H1 (cell line): ENCODE data around the gene KANSL1. TPM values are rescaled to one million over a fixed set of nuclear protein-coding genes. Genes with fewer than 3 reads are reported as not detected.

Source experiments
- CTCF ChIA-PET: fragments of 300-600 bp; sonication (Branson Sonifier 250); formaldehyde crosslinking; loops from one replicate; lab custom pipeline; 2021; ENCODE audit not compliant: partially characterized antibody; lab: Charles Lee
- POLR2A ChIA-PET: fragments of 300-600 bp; sonication (Branson Sonifier 250); formaldehyde crosslinking; loops from one replicate; lab custom pipeline; 2021; ENCODE audit warnings: inconsistent platforms; ENCODE audit not compliant: partially characterized antibody; lab: Charles Lee
- DNase-seq, 2 experiments: peaks; one replicate each; pipeline versions ENCODE4 v3.0.0 to v3.0.0-alpha.2; 2010 to 2022; ENCODE audit warnings: low spot score in 2 of 2, low read depth in 1 of 2, mixed read lengths in 1 of 2
- FAIRE-seq: peaks from 2 replicates; lab custom pipeline; 2011; peaks lifted over from hg19 to GRCh38; lab: Jason Lieb, UNC
- H2AFZ ChIP-seq: 2 replicates; pipeline ENCODE4 v1.8.1; 2012; ENCODE audit warnings: low read length, inconsistent platforms
- H2AK5ac ChIP-seq: 2 replicates; pipeline ENCODE4 v1.6.1; 2013; ENCODE audit warnings: low read depth, low read length
- H2BK120ac ChIP-seq: replicated peaks from 2 replicates; pipeline ENCODE3; 2013; ENCODE audit warnings: low read depth, low read length, inconsistent platforms
- H2BK12ac ChIP-seq: 2 replicates; pipeline ENCODE4 v1.6.1; 2013; ENCODE audit warnings: low read depth, low read length
- H2BK15ac ChIP-seq: 2 replicates; pipeline ENCODE4 v1.6.1; 2013; ENCODE audit warnings: low read length
- H2BK20ac ChIP-seq: 2 replicates; pipeline ENCODE4 v1.6.1; 2013; ENCODE audit warnings: low read length
- H2BK5ac ChIP-seq: 2 replicates; pipeline ENCODE4 v1.6.1; 2013; ENCODE audit warnings: low read depth, low read length
- H3K14ac ChIP-seq: 2 replicates; pipeline ENCODE4 v1.6.1; 2013; ENCODE audit warnings: inconsistent platforms; ENCODE audit not compliant: insufficient read length
- H3K18ac ChIP-seq: 2 replicates; pipeline ENCODE4 v1.6.1; 2013; ENCODE audit warnings: low read length; ENCODE audit errors: extremely low read depth
- H3K23ac ChIP-seq: 2 replicates; pipeline ENCODE4 v1.6.1; 2013; ENCODE audit warnings: inconsistent platforms; ENCODE audit not compliant: insufficient read length
- H3K23me2 ChIP-seq: 2 replicates; pipeline ENCODE4 v1.6.1; 2013; ENCODE audit warnings: low read depth, low read length
- H3K27ac ChIP-seq: 2 replicates; pipeline ENCODE4 v1.6.1; 2011; ENCODE audit warnings: low read depth, low read length, inconsistent platforms
- H3K27me3 ChIP-seq, 4 experiments: replicated peaks in 1 of 4; 1 replicate in 1 of 4; 2 replicates in 3 of 4; pipeline versions ENCODE4 v1.6.1 to v1.8.1; 2011 to 2013; ENCODE audit warnings: low read length in 3 of 4, mild to moderate bottlenecking in 3 of 4, inconsistent platforms in 2 of 4, mixed read lengths in 2 of 4, moderate library complexity in 1 of 4; ENCODE audit not compliant: control insufficient read depth in 3 of 4, insufficient read depth in 3 of 4; ENCODE audit errors: extremely low read depth in 1 of 4
- H3K36me3 ChIP-seq, 4 experiments: 2 replicates each; pipeline versions ENCODE4 v1.6.1 to v1.8.1; 2011 to 2013; ENCODE audit warnings: mild to moderate bottlenecking in 4 of 4, low read length in 3 of 4, moderate library complexity in 2 of 4, control low read depth in 1 of 4, inconsistent platforms in 1 of 4; ENCODE audit not compliant: insufficient read depth in 4 of 4, control insufficient read depth in 2 of 4
- H3K4ac ChIP-seq: replicated peaks from 2 replicates; pipeline ENCODE3; 2013; ENCODE audit warnings: low read length, low read depth, mixed read lengths, inconsistent platforms; ENCODE audit not compliant: insufficient read length
- H3K4me1 ChIP-seq, 4 experiments: replicated peaks in 1 of 4; 1 replicate in 1 of 4; 2 replicates in 3 of 4; pipeline versions ENCODE4 v1.6.1 to v1.8.1; 2011 to 2013; ENCODE audit warnings: low read length in 3 of 4, inconsistent platforms in 2 of 4, mixed read lengths in 1 of 4; ENCODE audit not compliant: insufficient read depth in 4 of 4, control insufficient read depth in 3 of 4
- H3K4me2 ChIP-seq, 2 experiments: 2 replicates each; pipeline versions ENCODE4 v1.6.1 to v1.8.1; 2011 to 2013; ENCODE audit warnings: low read depth in 2 of 2, low read length in 2 of 2, control low read depth in 1 of 2, inconsistent platforms in 1 of 2, mild to moderate bottlenecking in 1 of 2; ENCODE audit not compliant: insufficient read depth in 1 of 2
- H3K4me3 ChIP-seq, 4 experiments: fragments of 200-600, 300-600 bp in 1 of 4; sonication (generic), shearing (Covaris generic), sonication (Bioruptor Twin) in 1 of 4; 2 replicates each; pipeline versions ENCODE4 v1.5.1 to v1.8.1; 2011 to 2016; ENCODE audit warnings: low read length in 4 of 4, low read depth in 3 of 4, control low read depth in 2 of 4, inconsistent platforms in 2 of 4, mild to moderate bottlenecking in 2 of 4, mixed read lengths in 1 of 4, moderate library complexity in 1 of 4; ENCODE audit not compliant: insufficient read depth in 2 of 4; ENCODE audit errors: extremely low read depth in 1 of 4
- H3K56ac ChIP-seq: replicated peaks from 2 replicates; pipeline ENCODE3; 2013; ENCODE audit warnings: low read depth, mild to moderate bottlenecking, mixed read lengths, low read length, inconsistent platforms; ENCODE audit not compliant: insufficient read length
- H3K79me1 ChIP-seq: 2 replicates; pipeline ENCODE4 v1.6.1; 2013; ENCODE audit warnings: low read depth, low read length, control low read depth
- H3K79me2 ChIP-seq, 2 experiments: 2 replicates each; pipeline versions ENCODE4 v1.6.1 to v1.8.1; 2012 to 2013; ENCODE audit warnings: low read length in 2 of 2, mild to moderate bottlenecking in 2 of 2, inconsistent platforms in 1 of 2; ENCODE audit not compliant: insufficient read depth in 2 of 2, control insufficient read depth in 1 of 2
- H3K9ac ChIP-seq, 4 experiments: replicated peaks in 1 of 4; 1 replicate in 1 of 4; 2 replicates in 3 of 4; pipeline versions ENCODE4 v1.6.1 to v1.8.1; 2011 to 2013; ENCODE audit warnings: low read depth in 3 of 4, low read length in 3 of 4, control low read depth in 2 of 4, mild to moderate bottlenecking in 2 of 4, moderate library complexity in 2 of 4, inconsistent platforms in 1 of 4; ENCODE audit errors: extremely low read depth in 1 of 4
- H3K9me3 ChIP-seq, 2 experiments: 2 replicates each; pipeline versions ENCODE4 v1.6.1 to v1.8.1; 2012 to 2013; ENCODE audit warnings: mild to moderate bottlenecking in 2 of 2, moderate library complexity in 2 of 2, control low read depth in 1 of 2, inconsistent platforms in 1 of 2, low read depth in 1 of 2, low read length in 1 of 2, mixed read lengths in 1 of 2; ENCODE audit not compliant: insufficient read depth in 2 of 2
- H4K20me1 ChIP-seq, 2 experiments: replicated peaks in 1 of 2; 2 replicates each; pipeline versions ENCODE3 to v1.8.1; 2011 to 2013; ENCODE audit warnings: inconsistent platforms in 2 of 2, low read length in 2 of 2, mild to moderate bottlenecking in 1 of 2; ENCODE audit not compliant: insufficient read depth in 2 of 2, control insufficient read depth in 1 of 2
- H4K5ac ChIP-seq: 2 replicates; pipeline ENCODE4 v1.6.1; 2013; ENCODE audit warnings: low read length, low read depth, mixed read lengths, inconsistent platforms; ENCODE audit not compliant: insufficient read length
- H4K8ac ChIP-seq: 2 replicates; pipeline ENCODE4 v1.8.0; 2013; ENCODE audit warnings: mild to moderate bottlenecking, moderate library complexity, low read length, inconsistent platforms; ENCODE audit not compliant: insufficient read depth; ENCODE audit errors: extremely low read depth
- H4K91ac ChIP-seq: replicated peaks from 2 replicates; pipeline ENCODE3; 2013; ENCODE audit warnings: low read length, mixed read lengths, inconsistent platforms; ENCODE audit not compliant: insufficient read length
- ATF2 ChIP-seq: IDR thresholded peaks from 2 replicates; pipeline ENCODE4 v1.6.1; 2012; ENCODE audit warnings: low read length, inconsistent platforms
- NRF1 ChIP-seq: IDR thresholded peaks from 2 replicates; pipeline ENCODE4 v1.6.1; 2011; ENCODE audit warnings: mild to moderate bottlenecking, low read depth, low read length, improper control_type of control experiment
- POLR2A ChIP-seq, 2 experiments: IDR thresholded peaks; 1 replicate in 1 of 2; 2 replicates in 1 of 2; pipeline ENCODE4 v1.6.1; 2011; ENCODE audit warnings: low read depth in 2 of 2, low read length in 2 of 2, mild to moderate bottlenecking in 2 of 2; ENCODE audit errors: control extremely low read depth in 1 of 2
- POLR2AphosphoS5 ChIP-seq: IDR thresholded peaks from 2 replicates; pipeline ENCODE4 v1.6.1; 2011; ENCODE audit warnings: low read depth, low read length
- WGBS, 2 experiments: shearing (Covaris generic) in 1 of 2; methylation state at CpG; one replicate each; pipeline versions ENCODE4 v1.1.6 to v1.1.7; 2013 to 2015; ENCODE audit warnings: low lambda C conversion rate in 2 of 2, mixed read lengths in 2 of 2, inconsistent platforms in 1 of 2, low coverage in 1 of 2, missing lambda C conversion rate in 1 of 2; ENCODE audit not compliant: insufficient replicate concordance in 2 of 2, insufficient coverage in 1 of 2, insufficient read length in 1 of 2; ENCODE audit errors: extremely low coverage in 1 of 2, missing lambda C conversion rate in 1 of 2; 5-methylcytosine and 5-hydroxymethylcytosine counted together
- polyA plus RNA-seq, 7 experiments: library from polyadenylated mRNA; depleted of rRNA in 3 of 7; stranded (reverse) in 5 of 7; unstranded in 2 of 7; fragments of >200 nt in 5 of 7; fragments of 200-250 nt in 2 of 7; gene quantifications; 1 replicate in 5 of 7; 2 replicates in 1 of 7; 4 replicates in 1 of 7; pipeline versions ENCODE4 v1.2.1 to v1.2.3, GENCODE V29; 2011 to 2013; ENCODE audit warnings: missing spikeins in 2 of 7, mixed read lengths in 2 of 7
- total RNA-seq: library from RNA; stranded (reverse); fragmentation: NEBNext Ultra II Directional; extraction: Animal tissue kit (Norgen Biotek cat#: 25700); gene quantifications from 2 replicates; pipeline ENCODE4 v1.2.1, GENCODE V29; 2021

Gene KANSL1
- total and polyA plus RNA-seq, 2 of the 8 experiments (the other 6 are each of a cell fraction or from before 2014, with no cell fraction given) = 34.0 to 128 TPM

- 90% methylated on average over 11 of the region's 11 CpGs; no CpG with 5 or more reads in 1 of the 2 experiments for WGBS, 2 experiments
- CTCF ChIA-PET = interaction anchor here (1.8 to 10.0 kb wide), 2 partner anchors 8 to 14 kb away, joined by 4 to 80 read pairs; no protein-coding TSS in a partner anchor
- FAIRE-seq = no peak
Observed at GRCh38 chr17:46170639-46171429, 22.4 kb downstream of the KANSL1 start.

More at GRCh38 chr17:46170639-46171429, 22.4 kb downstream of the KANSL1 start:
- Histone ChIP-seq H3K4me2 (no peak overlapping the region), H3K9ac (no peak overlapping the region), H4K5ac (no peak overlapping the region), H3K27me3 (no peaks in the 10 kb centered on the region), H4K8ac (no peak overlapping the region), H3K79me1 (peaks cover 18% of the 10 kb centered on the region), H3K79me2 (peaks cover 91 to 100% of the 10 kb centered on the region in 2 experiments), H2BK12ac (no peak overlapping the region), H3K14ac (no peak overlapping the region), H2AFZ (no peak overlapping the region), H2BK5ac (no peak overlapping the region), H3K4me1 (peaks cover 0 to 5% (median under 1%) of the 10 kb centered on the region in 4 experiments; a peak in 1 of 7 replicates), H3K4me3 (no peak overlapping the region), H3K18ac (no peak overlapping the region), H4K20me1 (peaks cover 41 to 86% of the 10 kb centered on the region in 2 experiments), H2BK15ac (no peak overlapping the region), H3K27ac (no peak overlapping the region), H4K91ac (no peak overlapping the region), H3K56ac (no peak overlapping the region), H3K9me3 (no peaks in the 10 kb centered on the region), H2BK20ac (no peak overlapping the region), H3K23me2 (no peaks in the 10 kb centered on the region), H3K36me3 (peaks cover 15 to 38% (median 22%) of the 10 kb centered on the region in 4 experiments), H3K4ac (no peak overlapping the region), H2AK5ac (no peak overlapping the region), H3K23ac (no peak overlapping the region), H2BK120ac (no peak overlapping the region)
- DNase-seq = no peak
- POLR2A ChIA-PET = interaction anchor here (0.8 to 18.1 kb wide), 9 partner anchors 10 to 99 kb away, joined by 3 to 208 read pairs (median 5); partner anchors contain the start of gene KANSL1
- peak in 1 of 2 experiments; percentile 17; a peak in 1 of 3 replicates for TF ChIP-seq POLR2A (IDR thresholded peaks at IDR 0.05; ENCODE audit: control extremely low read depth in 1 of 2, low read depth in 2 of 2, low read length in 2 of 2)
- no peak for TF ChIP-seq ATF2
- TF ChIP-seq POLR2AphosphoS5 = peak; percentile 57
- TF ChIP-seq NRF1 = no peak
